B cell (primary cell): Measurements from ENCODE around the gene APP. TPM values are rescaled to one million over a fixed set of nuclear protein-coding genes. Genes with fewer than 3 reads are reported as not detected.

ENCODE experiments used
- ATAC-seq: fragments of 200-7000 bp; cut with Tn5 transposase; one replicate; pipeline ENCODE4 v1.10.0; 2021; ENCODE audit warnings: low read depth, mild to moderate bottlenecking, moderate number of reproducible peaks, moderate library complexity
- CTCF ChIA-PET: fragments of 350-600 bp; sonication (Branson Sonifier 250); formaldehyde crosslinking; loops from one replicate; lab custom pipeline; 2021; ENCODE audit warnings: antibody characterized with exemption, inconsistent platforms; lab: Charles Lee
- POLR2A ChIA-PET: fragments of 350-600 bp; sonication (Branson Sonifier 250); formaldehyde crosslinking; loops from one replicate; lab custom pipeline; 2021; ENCODE audit warnings: antibody characterized with exemption; lab: Charles Lee
- DNase-seq: peaks from one replicate; pipeline ENCODE4 v3.0.0; 2013
- H2AFZ ChIP-seq: 2 replicates; pipeline ENCODE4 v1.6.1; 2012; ENCODE audit warnings: mild to moderate bottlenecking, low read depth, low read length; ENCODE audit not compliant: insufficient read depth, poor library complexity, severe bottlenecking
- H3K27ac ChIP-seq, 2 donors: 1 replicate in 1 of 2; 2 replicates in 1 of 2; pipeline ENCODE4 v1.5.1; 2012 to 2013; ENCODE audit warnings: low read length in 2 of 2, mild to moderate bottlenecking in 2 of 2, moderate library complexity in 1 of 2
- H3K27me3 ChIP-seq, 4 experiments: fragments of 200-600 bp in 1 of 4; sonication (generic) in 1 of 4; replicated peaks in 1 of 4; 1 replicate in 2 of 4; 2 replicates in 2 of 4; pipeline versions ENCODE4 v1.6.1 to v1.7.0; 2013 to 2016; ENCODE audit warnings: low read length in 3 of 4, mild to moderate bottlenecking in 2 of 4, mixed read lengths in 1 of 4, moderate library complexity in 1 of 4; ENCODE audit not compliant: insufficient read depth in 4 of 4, control insufficient read depth in 3 of 4; ENCODE audit errors: control extremely low read depth in 1 of 4
- H3K36me3 ChIP-seq, 2 experiments: replicated peaks in 1 of 2; 1 replicate in 1 of 2; 2 replicates in 1 of 2; pipeline versions ENCODE4 v1.6.1 to v1.7.1; 2013; ENCODE audit warnings: low read length in 1 of 2; ENCODE audit not compliant: insufficient read depth in 2 of 2, control insufficient read depth in 1 of 2; ENCODE audit errors: control extremely low read depth in 1 of 2, extremely low read depth in 1 of 2
- H3K4me1 ChIP-seq, 2 donors: fragments of 200-600 bp in 1 of 2; sonication (generic) in 1 of 2; 1 replicate in 1 of 2; 2 replicates in 1 of 2; pipeline versions ENCODE4 v1.5.1 to v1.6.1; 2013 to 2017; ENCODE audit warnings: low read length in 2 of 2; ENCODE audit not compliant: control insufficient read depth in 2 of 2, insufficient read depth in 2 of 2
- H3K4me2 ChIP-seq: replicated peaks from 2 replicates; pipeline ENCODE3; 2012; ENCODE audit warnings: mild to moderate bottlenecking, low read depth, low read length; ENCODE audit not compliant: poor library complexity, severe bottlenecking
- H3K4me3 ChIP-seq, 5 experiments: fragments of 200-600 bp in 1 of 5; sonication (generic) in 1 of 5; 1 replicate in 3 of 5; 2 replicates in 2 of 5; pipeline versions ENCODE4 v1.5.1 to v1.7.0; 2011 to 2016; ENCODE audit warnings: low read length in 4 of 5, mild to moderate bottlenecking in 4 of 5, low read depth in 2 of 5, control low read depth in 1 of 5, moderate library complexity in 1 of 5; ENCODE audit not compliant: insufficient read depth in 1 of 5; ENCODE audit errors: control extremely low read depth in 1 of 5, extremely low read depth in 1 of 5
- H3K79me2 ChIP-seq: fragments of 200-600 bp; sonication (generic); one replicate; pipeline ENCODE4 v1.6.0; 2016; ENCODE audit warnings: low read length; ENCODE audit not compliant: control insufficient read depth, insufficient read depth
- H3K9ac ChIP-seq: fragments of 200-600 bp; sonication (generic); 2 replicates; pipeline ENCODE4 v1.6.1; 2017; ENCODE audit warnings: mild to moderate bottlenecking, low read length, moderate library complexity
- H3K9me3 ChIP-seq, 3 donors: one replicate each; pipeline versions ENCODE4 v1.6.1 to v1.7.1; 2013; ENCODE audit warnings: low read length in 2 of 3; ENCODE audit not compliant: control insufficient read depth in 2 of 3, insufficient read depth in 1 of 3; ENCODE audit errors: control extremely low read depth in 1 of 3
- H4K20me1 ChIP-seq: 2 replicates; pipeline ENCODE4 v1.6.0; 2012; ENCODE audit warnings: mild to moderate bottlenecking, low read length; ENCODE audit not compliant: insufficient read depth, control insufficient read depth, poor library complexity, severe bottlenecking
- H3K27ac Mint-ChIP-seq: one replicate; pipeline ENCODE4 v1.8.0; 2021; ENCODE audit warnings: mixed read lengths
- H3K27me3 Mint-ChIP-seq: one replicate; pipeline ENCODE4 v1.8.0; 2021; ENCODE audit warnings: mixed read lengths
- H3K4me1 Mint-ChIP-seq: one replicate; pipeline ENCODE4 v1.8.0; 2021; ENCODE audit warnings: mixed read lengths
- H3K4me3 Mint-ChIP-seq: one replicate; pipeline ENCODE4 v1.8.0; 2021; ENCODE audit warnings: mixed read lengths
- H3K9me3 Mint-ChIP-seq: one replicate; pipeline ENCODE4 v1.8.0; 2022; ENCODE audit warnings: mixed read lengths; ENCODE audit not compliant: insufficient read depth
- EZH2 ChIP-seq: IDR thresholded peaks from 2 replicates; pipeline ENCODE4 v1.6.1; 2012; ENCODE audit warnings: borderline replicate concordance, low read depth, mild to moderate bottlenecking, moderate library complexity, low read length; ENCODE audit not compliant: insufficient read depth, poor library complexity, severe bottlenecking
- WGBS: methylation state at CpG from one replicate; pipeline ENCODE4 v1.1.5; 2013; ENCODE audit warnings: missing lambda C conversion rate; ENCODE audit not compliant: insufficient coverage; 5-methylcytosine and 5-hydroxymethylcytosine counted together
- intact Hi-C: fragments of 100-400 bp; cut with micrococcal nuclease; formaldehyde crosslinking; loops from one replicate; pipeline ENCODE4 v1.10.0; 2022
- polyA plus RNA-seq: library from polyadenylated mRNA; depleted of rRNA; stranded (reverse); fragments of >200 nt; gene quantifications from 2 replicates; pipeline ENCODE4 v1.2.3, GENCODE V29; 2012
- total RNA-seq, 2 donors: library from RNA; stranded (reverse); fragments of 120-200 nt in 1 of 2; gene quantifications; 1 replicate in 1 of 2; 2 replicates in 1 of 2; pipeline versions ENCODE4 v1.2.3 to v1.2.4, GENCODE V29; 2013 to 2022
- TF ChIP-seq, protein P1 (sequence below): fragments of 200-600 bp; IDR thresholded peaks from one replicate; pipeline ENCODE4 v1.8.0; 2022; ENCODE audit warnings: antibody characterized with exemption, mild to moderate bottlenecking

Gene APP
- total and polyA plus RNA-seq, 2 donors (not counting 1 experiment from before 2014, with no cell fraction given) = 28.3 to 34.7 TPM

DNA sequence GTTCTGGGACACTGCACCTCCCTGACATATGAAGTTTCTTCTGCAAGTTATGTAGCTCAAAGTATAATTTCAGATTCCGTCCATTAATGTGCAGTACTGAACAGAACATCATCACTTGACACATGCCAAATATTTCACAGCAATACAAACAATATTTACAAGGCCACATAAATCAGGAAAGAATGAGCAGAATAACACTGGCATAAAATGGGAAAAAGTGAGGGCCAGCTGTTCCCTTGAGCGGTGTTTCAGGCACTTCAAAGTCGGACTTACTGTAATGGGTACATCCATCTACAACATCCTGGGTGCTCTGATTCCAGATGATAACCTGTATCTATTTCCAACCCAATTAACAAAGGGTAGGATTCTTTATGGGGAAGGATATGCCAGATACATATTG, 217.4 kb downstream of the APP start:
- Mint-ChIP-seq H3K9me3 (no peaks in the 10 kb centered on the region), H3K4me1 (peaks cover 2% of the 10 kb centered on the region), H3K27ac (no peak overlapping the region), H3K27me3 (no peaks in the 10 kb centered on the region), H3K4me3 (no peak overlapping the region)
- CTCF ChIA-PET = no interaction called here
- H4K20me1 ChIP-seq = no peaks in the 10 kb centered on the region
- H3K4me1 ChIP-seq = no peaks in the 10 kb centered on the region
- POLR2A ChIA-PET = no interaction called here
- H3K79me2 ChIP-seq = no peaks in the 10 kb centered on the region
- ATAC-seq (no peak), DNase-seq (no peak)
- WGBS = no CpG with 5 or more reads among the region's 3 CpGs
- no peak overlapping the region for H3K9ac ChIP-seq
- peaks cover 0 to 1% (median 0%) of the 10 kb centered on the region in 3 donors for H3K9me3 ChIP-seq
- H3K27ac ChIP-seq = no peak overlapping the region
- no peak overlapping the region for H2AFZ ChIP-seq
- H3K36me3 ChIP-seq = peaks cover 11 to 17% of the 10 kb centered on the region in 2 experiments
- H3K4me3 ChIP-seq = no peak overlapping the region
- H3K27me3 ChIP-seq = no peaks in the 10 kb centered on the region
- intact Hi-C loops = no loop called here
- no peak for TF ChIP-seq EZH2
- TF ChIP-seq, protein P1, sequence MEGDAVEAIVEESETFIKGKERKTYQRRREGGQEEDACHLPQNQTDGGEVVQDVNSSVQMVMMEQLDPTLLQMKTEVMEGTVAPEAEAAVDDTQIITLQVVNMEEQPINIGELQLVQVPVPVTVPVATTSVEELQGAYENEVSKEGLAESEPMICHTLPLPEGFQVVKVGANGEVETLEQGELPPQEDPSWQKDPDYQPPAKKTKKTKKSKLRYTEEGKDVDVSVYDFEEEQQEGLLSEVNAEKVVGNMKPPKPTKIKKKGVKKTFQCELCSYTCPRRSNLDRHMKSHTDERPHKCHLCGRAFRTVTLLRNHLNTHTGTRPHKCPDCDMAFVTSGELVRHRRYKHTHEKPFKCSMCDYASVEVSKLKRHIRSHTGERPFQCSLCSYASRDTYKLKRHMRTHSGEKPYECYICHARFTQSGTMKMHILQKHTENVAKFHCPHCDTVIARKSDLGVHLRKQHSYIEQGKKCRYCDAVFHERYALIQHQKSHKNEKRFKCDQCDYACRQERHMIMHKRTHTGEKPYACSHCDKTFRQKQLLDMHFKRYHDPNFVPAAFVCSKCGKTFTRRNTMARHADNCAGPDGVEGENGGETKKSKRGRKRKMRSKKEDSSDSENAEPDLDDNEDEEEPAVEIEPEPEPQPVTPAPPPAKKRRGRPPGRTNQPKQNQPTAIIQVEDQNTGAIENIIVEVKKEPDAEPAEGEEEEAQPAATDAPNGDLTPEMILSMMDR = no peak
- no peak overlapping the region for H3K4me2 ChIP-seq

DNA sequence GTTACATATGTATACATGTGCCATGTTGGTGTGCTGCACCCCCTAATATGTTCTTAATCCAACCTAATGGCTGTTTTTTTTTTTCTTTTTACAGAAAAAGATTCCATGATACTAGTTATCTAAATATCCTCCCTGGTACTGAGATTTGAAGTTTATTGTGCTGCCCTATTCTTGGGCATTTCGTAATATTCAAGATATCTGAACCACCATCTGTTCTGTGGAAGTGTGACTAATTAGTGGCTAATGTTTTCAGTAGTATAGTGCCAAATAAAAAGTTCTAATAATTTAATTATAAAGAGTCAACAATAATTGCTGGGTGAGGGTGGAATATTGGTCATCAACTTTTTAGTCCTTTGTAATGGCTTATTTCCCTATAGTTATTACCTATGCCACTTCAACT, 218.3 kb downstream of the APP start:
- Mint-ChIP-seq H3K4me3 (no peak overlapping the region), H3K9me3 (no peaks in the 10 kb centered on the region), H3K27ac (no peak overlapping the region), H3K27me3 (no peaks in the 10 kb centered on the region), H3K4me1 (peaks cover 2% of the 10 kb centered on the region)
- ChIA-PET CTCF (no interaction called here), POLR2A (no interaction called here)
- Histone ChIP-seq H3K79me2 (no peaks in the 10 kb centered on the region), H3K9me3 (peaks cover 0 to 1% (median 0%) of the 10 kb centered on the region in 3 donors), H3K27ac (no peak overlapping the region), H4K20me1 (no peaks in the 10 kb centered on the region), H3K9ac (no peak overlapping the region), H3K36me3 (peaks cover 13 to 17% of the 10 kb centered on the region in 2 experiments), H2AFZ (no peak overlapping the region), H3K27me3 (no peaks in the 10 kb centered on the region), H3K4me1 (no peaks in the 10 kb centered on the region), H3K4me3 (no peak overlapping the region), H3K4me2 (no peak overlapping the region)
- DNase-seq (no peak), ATAC-seq (no peak)
- no peak for TF ChIP-seq EZH2
- TF ChIP-seq, protein P1 = no peak
- intact Hi-C loops = no loop called here
- WGBS = no CpG with 5 or more reads among the region's 1 CpG
